OCI-LY7 (cell line): ENCODE measurements around the gene AKR1E2. TPM values are rescaled to one million over a fixed set of nuclear protein-coding genes. Genes with fewer than 3 reads are reported as not detected.

Experiments
- BruUV-seq: library from RNA; stranded (reverse); fragments of 400-500 nt; replicated peaks from 2 replicates; lab custom pipeline; 2021; lab: Mats Ljungman, UMichigan
- CTCF ChIA-PET: fragments of 300-600 bp; sonication (Branson Sonifier 250); formaldehyde crosslinking; loops from one replicate; lab custom pipeline; 2022; ENCODE audit warnings: antibody characterized with exemption; ENCODE audit not compliant: unreplicated experiment; lab: Charles Lee
- POLR2A ChIA-PET: fragments of 300-600 bp; sonication (Branson Sonifier 250); formaldehyde crosslinking; loops from one replicate; lab custom pipeline; 2022; ENCODE audit warnings: antibody characterized with exemption; lab: Charles Lee
- DNase-seq: peaks from one replicate; pipeline ENCODE4 v3.0.0-alpha.2; 2015; ENCODE audit warnings: low spot score
- H2AFZ ChIP-seq: fragments of 200-600 bp; sonication (generic), shearing (Covaris generic); 2 replicates; pipeline ENCODE4 v1.6.1; 2014; ENCODE audit warnings: mild to moderate bottlenecking, antibody characterized with exemption, low read length, moderate library complexity
- H3K27ac ChIP-seq: fragments of 200-600 bp; sonication (generic); 2 replicates; pipeline ENCODE4 v1.5.1; 2014; ENCODE audit warnings: mixed run types, low read depth, mild to moderate bottlenecking, moderate library complexity, low read length, inconsistent platforms; ENCODE audit not compliant: poor library complexity, severe bottlenecking
- H3K36me3 ChIP-seq: fragments of 200-600 bp; sonication (generic); 2 replicates; pipeline ENCODE4 v1.6.1; 2014; ENCODE audit warnings: mild to moderate bottlenecking, antibody characterized with exemption, low read length, moderate library complexity, mixed read lengths; ENCODE audit not compliant: insufficient read depth
- H3K4me1 ChIP-seq: fragments of 200-600 bp; sonication (generic); 2 replicates; pipeline ENCODE4 v1.5.1; 2014; ENCODE audit warnings: mild to moderate bottlenecking, low read length; ENCODE audit not compliant: insufficient read depth, poor library complexity, severe bottlenecking
- H3K4me2 ChIP-seq: fragments of 200-600 bp; sonication (generic); 2 replicates; pipeline ENCODE4 v1.6.1; 2014; ENCODE audit warnings: mild to moderate bottlenecking, low read length
- H3K4me3 ChIP-seq: fragments of 200-600 bp; sonication (generic); 2 replicates; pipeline ENCODE4 v1.5.1; 2014; ENCODE audit warnings: mild to moderate bottlenecking, low read depth, low read length; ENCODE audit not compliant: poor library complexity, severe bottlenecking
- H3K79me2 ChIP-seq: fragments of 200-600 bp; sonication (generic); 2 replicates; pipeline ENCODE4 v1.6.1; 2016; ENCODE audit warnings: low read depth, mild to moderate bottlenecking, low read length, moderate library complexity, mixed read lengths; ENCODE audit not compliant: insufficient read depth
- H3K9me2 ChIP-seq: fragments of 200-600 bp; sonication (generic); 2 replicates; pipeline ENCODE4 v1.6.1; 2016; ENCODE audit warnings: mild to moderate bottlenecking, low read length, mixed read lengths; ENCODE audit not compliant: insufficient read depth
- H3K9me3 ChIP-seq: fragments of 200-600 bp; sonication (generic); 2 replicates; pipeline ENCODE4 v1.6.1; 2014; ENCODE audit warnings: mild to moderate bottlenecking, mixed run types, low read length, mixed read lengths
- H4K20me1 ChIP-seq: fragments of 200-600 bp; sonication (generic); 2 replicates; pipeline ENCODE4 v1.6.1; 2014; ENCODE audit warnings: mild to moderate bottlenecking, antibody characterized with exemption, low read length, moderate library complexity, mixed read lengths; ENCODE audit not compliant: insufficient read depth
- CTCF ChIP-seq: fragments of 200-600 bp; sonication (generic); conservative IDR thresholded peaks from 2 replicates; pipeline ENCODE4 v1.5.1; 2014; ENCODE audit warnings: mild to moderate bottlenecking, antibody characterized with exemption, low read length, moderate library complexity, mixed read lengths
- EZH2phosphoT487 ChIP-seq: fragments of 200-600 bp; sonication (generic); IDR thresholded peaks from 2 replicates; pipeline ENCODE4 v1.6.1; 2018; ENCODE audit warnings: low read depth, borderline replicate concordance, mild to moderate bottlenecking, mixed run types, antibody characterized with exemption, low read length, moderate library complexity, mixed read lengths
- intact Hi-C: fragments of 100-400 bp; cut with micrococcal nuclease; formaldehyde crosslinking; loops from one replicate; pipeline ENCODE4 v1.10.0; 2022; ENCODE audit not compliant: unreplicated experiment
- total RNA-seq, 2 experiments: library from RNA; depleted of rRNA in 1 of 2; stranded (reverse); fragments of >200 nt in 1 of 2; shearing (Covaris generic) in 1 of 2; gene quantifications; 2 replicates each; pipeline ENCODE4 v1.2.3, GENCODE V29; 2014 to 2022

The AKR1E2 gene
- total RNA-seq, 2 experiments from 2014 or later = not detected

GRCh38 chr10:4839353-4839752 lies 13.3 kb downstream of the AKR1E2 start:
- no TSS peak for BruUV-seq
- no peaks in the 10 kb centered on the region for H4K20me1 ChIP-seq
- H3K4me3 ChIP-seq = no peak overlapping the region
- no peaks in the 10 kb centered on the region for H3K79me2 ChIP-seq
- no peak overlapping the region for H3K27ac ChIP-seq
- DNase-seq = no peak
- intact Hi-C loops = no loop called here
- TF ChIP-seq CTCF = no peak
- no peak for TF ChIP-seq EZH2phosphoT487
- H3K9me3 ChIP-seq = no peaks in the 10 kb centered on the region
- H3K36me3 ChIP-seq = no peaks in the 10 kb centered on the region
- H3K9me2 ChIP-seq = no peaks in the 10 kb centered on the region
- H3K4me1 ChIP-seq = no peaks in the 10 kb centered on the region
- no peak overlapping the region for H3K4me2 ChIP-seq
- ChIA-PET CTCF (no interaction called here), POLR2A (interaction anchor here (1.4 kb wide), 1 partner anchor 9 kb away, joined by 5 read pairs; no protein-coding TSS in a partner anchor)
- H2AFZ ChIP-seq = no peak overlapping the region

- Histone ChIP-seq H3K4me2 (no peak overlapping the region), H3K79me2 (no peaks in the 10 kb centered on the region), H3K9me3 (no peaks in the 10 kb centered on the region), H3K27ac (no peak overlapping the region), H3K4me3 (no peak overlapping the region), H3K9me2 (no peaks in the 10 kb centered on the region), H4K20me1 (no peaks in the 10 kb centered on the region), H3K4me1 (no peaks in the 10 kb centered on the region), H2AFZ (no peak overlapping the region), H3K36me3 (no peaks in the 10 kb centered on the region)
- DNase-seq = no peak
- intact Hi-C loops = no loop called here
- no TSS peak for BruUV-seq
- POLR2A ChIA-PET = interaction anchor here (0.5 kb wide), 1 partner anchor 477 kb away, joined by 3 read pairs; no protein-coding TSS in a partner anchor
- CTCF ChIA-PET = no interaction called here
- no peak for TF ChIP-seq EZH2phosphoT487
- no peak for TF ChIP-seq CTCF
Measured at GRCh38 chr10:4840151-4840550, 14.1 kb downstream of the AKR1E2 start.

GRCh38 chr10:4843525-4844180 lies 17.6 kb downstream of the AKR1E2 start:
- Histone ChIP-seq H3K27ac (no peak overlapping the region), H3K9me3 (no peaks in the 10 kb centered on the region), H3K4me1 (no peaks in the 10 kb centered on the region), H3K79me2 (no peaks in the 10 kb centered on the region), H3K9me2 (no peaks in the 10 kb centered on the region), H3K4me2 (no peak overlapping the region), H3K4me3 (no peak overlapping the region), H4K20me1 (no peaks in the 10 kb centered on the region), H3K36me3 (no peaks in the 10 kb centered on the region), H2AFZ (no peak overlapping the region)
- BruUV-seq = no TSS peak
- ChIA-PET POLR2A (no interaction called here), CTCF (no interaction called here)
- intact Hi-C loops = no loop called here
- DNase-seq = no peak
- TF ChIP-seq EZH2phosphoT487 = no peak
- TF ChIP-seq CTCF = no peak
